H1 (cell line): ENCODE measurements around the gene SIK2. TPM values are rescaled to one million over a fixed set of nuclear protein-coding genes. Genes with fewer than 3 reads are reported as not detected.

Experiments
- ATF3 ChIP-seq: IDR thresholded peaks from 2 replicates; pipeline ENCODE4 v1.6.1; 2011; ENCODE audit warnings: low read depth, mild to moderate bottlenecking, low read length; ENCODE audit not compliant: insufficient read depth
- BCL11A ChIP-seq, 2 experiments: IDR thresholded peaks; one replicate each; pipeline ENCODE4 v1.6.1; 2011; ENCODE audit warnings: low read depth in 2 of 2, low read length in 2 of 2, mild to moderate bottlenecking in 2 of 2
- BRCA1 ChIP-seq: IDR thresholded peaks from 2 replicates; pipeline ENCODE4 v1.6.1; 2012; ENCODE audit warnings: low read depth, low read length, improper control_type of control experiment
- CBX5 ChIP-seq: fragments of 300-800, 300-1000 bp; sonication (generic); IDR thresholded peaks from 2 replicates; pipeline ENCODE4 v1.7.1; 2016; ENCODE audit warnings: antibody characterized with exemption, low read length, low read depth
- CBX8 ChIP-seq: fragments of 300-800, 300-1000 bp; sonication (generic); IDR thresholded peaks from 2 replicates; pipeline ENCODE4 v1.7.1; 2016; ENCODE audit warnings: low read depth, low read length, borderline replicate concordance
- CTBP2 ChIP-seq: IDR thresholded peaks from 2 replicates; pipeline ENCODE4 v1.7.0; 2011; ENCODE audit warnings: borderline replicate concordance, mild to moderate bottlenecking, moderate library complexity, mixed read lengths, low read length; ENCODE audit not compliant: insufficient read depth, insufficient read length
- CTCF ChIP-seq, 3 experiments: IDR thresholded peaks; 1 replicate in 2 of 3; 2 replicates in 1 of 3; pipeline versions ENCODE4 v1.5.1 to v1.6.1; 2011; ENCODE audit warnings: low read length in 3 of 3, mild to moderate bottlenecking in 3 of 3, inconsistent platforms in 2 of 3, low read depth in 1 of 3, moderate library complexity in 1 of 3; ENCODE audit not compliant: insufficient read depth in 1 of 3; ENCODE audit errors: control extremely low read depth in 1 of 3
- KDM4A ChIP-seq: IDR thresholded peaks from one replicate; pipeline ENCODE4 v1.7.1; 2012; ENCODE audit warnings: low read depth, mild to moderate bottlenecking, moderate library complexity, low read length, inconsistent platforms; ENCODE audit not compliant: severe bottlenecking
- MAFK ChIP-seq: IDR thresholded peaks from 2 replicates; pipeline ENCODE4 v1.6.1; 2012; ENCODE audit warnings: low read depth, mild to moderate bottlenecking, improper control_type of control experiment, low read length
- RBBP5 ChIP-seq: IDR thresholded peaks from 2 replicates; pipeline ENCODE4 v1.7.1; 2012; ENCODE audit warnings: low read depth, mild to moderate bottlenecking, inconsistent platforms, low read length, moderate library complexity, borderline replicate concordance
- SIN3A ChIP-seq, 2 experiments: IDR thresholded peaks in 1 of 2; conservative IDR thresholded peaks in 1 of 2; 2 replicates each; pipeline ENCODE4 v1.6.1; 2011 to 2012; ENCODE audit warnings: low read length in 2 of 2, improper control_type of control experiment in 1 of 2, low read depth in 1 of 2, mild to moderate bottlenecking in 1 of 2
- SIRT6 ChIP-seq: IDR thresholded peaks from one replicate; pipeline ENCODE4 v1.7.1; 2012; ENCODE audit warnings: low read length, inconsistent platforms
- TAF7 ChIP-seq: optimal IDR thresholded peaks from 2 replicates; pipeline ENCODE3; 2011; ENCODE audit warnings: low read depth, mild to moderate bottlenecking, inconsistent platforms, low read length, moderate library complexity, borderline replicate concordance
- TBP ChIP-seq: IDR thresholded peaks from 2 replicates; pipeline ENCODE4 v1.6.1; 2011; ENCODE audit warnings: low read depth, low read length, improper control_type of control experiment
- polyA plus RNA-seq, 7 experiments: library from polyadenylated mRNA; depleted of rRNA in 3 of 7; stranded (reverse) in 5 of 7; unstranded in 2 of 7; fragments of >200 nt in 5 of 7; fragments of 200-250 nt in 2 of 7; gene quantifications; 1 replicate in 5 of 7; 2 replicates in 1 of 7; 4 replicates in 1 of 7; pipeline versions ENCODE4 v1.2.1 to v1.2.3, GENCODE V29; 2011 to 2013; ENCODE audit warnings: missing spikeins in 2 of 7, mixed read lengths in 2 of 7
- total RNA-seq: library from RNA; stranded (reverse); fragmentation: NEBNext Ultra II Directional; extraction: Animal tissue kit (Norgen Biotek cat#: 25700); gene quantifications from 2 replicates; pipeline ENCODE4 v1.2.1, GENCODE V29; 2021

SIK2 gene
- total and polyA plus RNA-seq, 2 of the 8 experiments (the other 6 are each of a cell fraction or from before 2014, with no cell fraction given): 8.8 to 11.2 TPM

GRCh38 chr11:111602865-111603610, 789 bp downstream of the SIK2 start (continued):
- TF ChIP-seq CBX5: no peak
- no peak for TF ChIP-seq BCL11A (IDR thresholded peaks at IDR 0.05; ENCODE audit: low read depth in 2 of 2, low read length in 2 of 2)
- TF ChIP-seq TBP: 0 out of 2 replicates have a peak, but pooled peaks have one; percentile 9
- TF ChIP-seq CTCF (IDR thresholded peaks at IDR 0.05; ENCODE audit: control extremely low read depth in 1 of 3, insufficient read depth in 1 of 3, low read depth in 1 of 3, low read length in 3 of 3): no peak
- no peak for TF ChIP-seq TAF7
- 0 out of 4 replicates have a peak, but pooled peaks of 1 of the 2 experiments have one; percentile 38 for TF ChIP-seq SIN3A (conservative IDR thresholded peaks at IDR 0.05 in 1 of 2, IDR thresholded peaks at IDR 0.05 in 1 of 2; ENCODE audit: low read depth in 1 of 2, low read length in 2 of 2)
- TF ChIP-seq MAFK: no peak
- no peak for TF ChIP-seq CTBP2
- no peak for TF ChIP-seq SIRT6
- 0 out of 2 replicates have a peak, but pooled peaks have one; percentile 19 for TF ChIP-seq RBBP5
- TF ChIP-seq ATF3: no peak
- TF ChIP-seq KDM4A: no peak
- no peak for TF ChIP-seq CBX8
- no peak for TF ChIP-seq BRCA1
